SW 1271 (cell line): ENCODE data around the gene PSMD13.

ENCODE experiments used
- DNase-seq, 2 experiments: peaks; one replicate each; lab custom pipeline; 2025; lab: John Stamatoyannopoulos, UW

The PSMD13 gene

DNA sequence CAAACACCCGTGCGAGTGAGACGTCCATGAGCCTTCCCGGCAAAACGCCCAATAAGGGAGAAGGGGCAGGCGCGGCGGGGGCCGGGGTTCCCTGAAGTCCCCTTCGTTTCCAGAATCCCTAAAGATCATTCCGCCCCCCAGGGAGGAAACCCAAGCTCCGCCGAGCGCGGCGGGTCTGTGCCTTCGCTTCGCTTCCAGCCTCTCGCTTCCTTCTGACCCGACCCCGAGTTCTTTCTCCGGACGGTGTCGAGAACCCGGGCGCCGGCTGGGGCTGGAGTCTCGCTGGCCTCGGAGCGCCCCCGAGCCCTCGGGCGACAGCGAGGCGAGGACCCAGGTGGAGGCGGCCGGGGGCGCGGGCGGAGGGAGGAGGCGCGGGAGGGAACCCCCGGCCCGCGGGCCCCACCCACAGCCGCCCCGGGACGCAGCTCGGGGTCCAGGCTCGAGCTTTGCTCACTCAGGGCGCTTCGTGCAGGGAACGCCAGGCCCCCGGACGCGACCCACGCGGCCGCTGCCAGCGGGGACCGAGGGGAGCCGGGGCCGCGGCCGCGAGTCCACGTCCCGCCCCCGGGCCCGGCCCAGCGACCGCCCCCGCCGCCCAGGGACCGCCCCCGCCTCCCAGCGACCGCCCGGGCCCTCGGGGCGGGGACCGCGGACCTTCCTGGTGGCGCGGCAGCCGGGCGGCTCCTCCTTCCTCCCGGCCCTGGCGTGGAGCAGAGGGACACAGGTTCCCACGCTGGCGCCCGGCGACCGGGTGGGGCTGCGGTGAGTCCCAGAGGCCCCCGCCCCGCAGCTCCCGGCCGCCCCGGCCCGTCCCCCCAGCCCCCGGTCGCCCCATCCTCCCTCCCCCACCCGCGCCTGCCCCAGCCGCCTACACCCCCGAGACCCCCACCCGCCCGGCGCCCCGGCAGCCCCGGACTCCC is 52.0 kb downstream of the PSMD13 start, which contains the start of gene PGGHG:
Gene PGGHG, plus strand, starts transcription at position 649 of the 920 bp plus-strand sequence. CDS start 691 bp downstream, outside the sequence.
- DNase-seq = peak in 1 of 2 experiments; percentile 40

- no peak for DNase-seq
Measured at GRCh38 chr11:289398-289711, 52.6 kb downstream of the PSMD13 start.

DNA sequence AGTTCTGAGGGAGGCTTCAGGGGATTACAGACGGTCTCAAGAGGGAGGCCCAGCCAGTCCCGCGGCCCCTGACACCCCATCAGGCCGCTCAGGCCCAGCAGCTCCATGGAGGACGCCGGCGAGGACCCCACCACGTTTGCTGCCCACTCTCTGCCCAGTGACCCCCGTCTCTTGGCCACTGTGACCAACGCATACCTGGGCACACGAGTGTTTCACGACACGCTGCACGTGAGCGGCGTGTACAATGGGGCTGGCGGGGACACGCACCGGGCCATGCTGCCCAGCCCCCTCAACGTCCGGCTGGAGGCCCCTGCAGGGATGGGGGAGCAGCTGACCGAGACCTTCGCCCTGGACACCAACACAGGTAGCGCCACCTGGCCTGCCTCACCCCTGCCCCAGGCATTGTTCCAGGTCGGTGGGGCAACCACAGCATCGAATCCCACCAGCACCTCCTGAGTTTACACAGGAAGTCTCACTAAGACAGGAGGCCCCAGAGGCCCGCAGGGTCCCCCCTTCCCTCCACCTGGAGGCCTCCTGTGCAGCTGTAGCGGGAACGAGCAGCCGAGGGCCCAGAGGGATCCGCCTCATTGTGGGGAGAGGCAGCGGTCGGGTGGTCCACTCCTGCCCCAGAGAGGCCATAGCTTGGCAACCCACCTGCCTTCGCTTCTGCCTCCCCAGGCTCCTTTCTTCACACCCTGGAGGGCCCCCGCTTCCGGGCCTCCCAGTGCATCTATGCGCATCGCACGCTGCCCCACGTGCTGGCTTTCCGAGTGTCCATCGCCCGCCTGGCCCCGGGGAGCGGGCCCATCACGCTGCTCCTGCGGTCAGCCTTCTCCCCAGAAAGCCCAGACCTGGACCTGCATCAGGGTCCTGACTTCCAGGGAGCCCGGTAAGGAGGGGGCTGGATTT is 53.2 kb downstream of the PSMD13 start:
- DNase-seq = no peak

- DNase-seq = no peak
Measured at GRCh38 chr11:290621-291231, 54.0 kb downstream of the PSMD13 start.

DNA sequence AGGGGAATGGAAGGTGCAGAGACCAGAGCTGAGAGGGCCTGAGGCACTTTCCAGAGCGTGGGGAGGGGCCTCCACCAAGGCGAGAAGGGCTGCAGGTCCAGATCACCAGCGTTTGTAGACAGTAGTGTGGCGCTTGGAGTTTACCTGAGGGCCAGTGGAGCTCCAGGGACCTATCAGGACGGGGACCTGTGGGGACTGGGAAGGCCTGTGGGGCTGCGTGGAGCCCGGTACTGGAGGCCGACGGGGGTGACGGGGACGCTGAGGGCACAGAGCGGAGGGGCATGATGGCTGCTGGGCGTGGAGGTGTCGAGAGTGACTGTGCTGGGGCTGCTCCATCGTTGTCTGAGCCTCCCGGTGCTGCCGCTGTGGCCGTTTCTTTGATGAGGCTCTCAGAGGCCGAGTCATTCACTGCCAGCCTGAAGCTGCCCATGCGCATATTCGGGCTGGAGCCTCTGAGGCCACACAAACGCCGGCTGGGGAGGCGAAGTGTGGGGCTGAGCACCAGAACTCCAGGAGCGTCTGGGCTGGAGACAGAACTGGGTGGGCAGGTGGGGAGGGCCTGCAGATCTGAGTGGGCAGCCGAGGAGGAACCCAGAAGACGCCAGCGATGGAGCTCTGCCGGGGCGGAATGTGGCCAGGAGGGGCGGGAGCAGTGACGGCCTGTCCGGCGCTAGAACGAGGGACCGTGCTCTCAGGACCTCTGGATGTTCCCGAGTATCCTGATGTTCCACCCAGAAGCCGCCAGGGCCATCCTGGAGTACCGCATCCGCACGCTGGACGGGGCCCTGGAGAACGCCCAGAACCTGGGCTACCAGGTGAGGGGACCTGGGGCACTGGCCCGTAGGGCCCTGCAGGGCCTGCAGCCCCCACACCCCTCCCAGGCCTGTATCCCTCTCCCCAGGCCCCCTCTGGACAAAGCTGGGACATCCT is 54.8 kb downstream of the PSMD13 start:
- no peak for DNase-seq

- DNase-seq = no peak
Measured at GRCh38 chr11:292211-293121, 55.7 kb downstream of the PSMD13 start.

GRCh38 chr11:293271-293851 is 56.6 kb downstream of the PSMD13 start:
- DNase-seq = no peak

GRCh38 chr11:293852-294661 is 57.3 kb downstream of the PSMD13 start:
- no peak for DNase-seq

- no peak for DNase-seq
Measured at GRCh38 chr11:294780-295179, 58.0 kb downstream of the PSMD13 start.

DNA sequence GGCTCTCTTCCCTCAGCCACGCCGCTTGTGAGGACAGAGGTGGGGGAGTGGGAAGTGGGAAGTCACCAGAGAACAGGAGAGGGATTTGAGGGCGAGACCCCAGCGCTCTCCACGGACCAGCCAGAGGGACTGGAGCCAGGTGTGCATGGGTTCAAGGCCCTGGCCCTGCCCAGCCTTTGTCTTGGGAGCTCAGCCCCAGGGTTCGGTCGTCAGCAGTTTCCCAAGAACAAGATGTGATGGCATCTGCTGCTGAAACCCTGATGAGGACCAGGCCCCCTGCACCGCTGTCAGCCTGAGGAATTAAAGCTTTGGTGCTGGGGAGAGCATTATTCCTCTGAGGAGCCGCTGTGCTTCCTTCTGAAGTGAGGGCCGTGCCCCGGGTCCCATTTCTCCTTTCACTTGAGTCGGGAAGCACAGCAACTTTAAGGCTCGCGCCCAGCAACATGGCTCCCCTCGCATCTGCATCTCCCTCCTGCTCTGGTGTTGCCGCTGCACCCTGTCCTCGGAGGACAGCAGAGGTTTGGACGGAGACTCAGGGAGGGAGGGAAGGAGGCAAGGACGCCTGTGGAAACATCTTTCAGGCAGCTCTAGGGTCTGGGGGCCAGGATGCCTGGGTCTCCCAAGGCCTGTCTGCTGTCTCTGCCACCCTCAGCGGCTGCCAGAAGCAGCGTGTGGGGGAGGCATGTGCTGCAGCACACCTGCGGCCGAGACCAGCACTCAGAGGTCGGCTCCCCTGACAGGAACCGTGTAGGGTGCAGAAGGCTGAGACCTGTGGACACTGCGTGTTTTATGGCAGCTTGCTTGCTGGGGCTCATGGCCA is 58.8 kb downstream of the PSMD13 start:
- no peak for DNase-seq

DNA sequence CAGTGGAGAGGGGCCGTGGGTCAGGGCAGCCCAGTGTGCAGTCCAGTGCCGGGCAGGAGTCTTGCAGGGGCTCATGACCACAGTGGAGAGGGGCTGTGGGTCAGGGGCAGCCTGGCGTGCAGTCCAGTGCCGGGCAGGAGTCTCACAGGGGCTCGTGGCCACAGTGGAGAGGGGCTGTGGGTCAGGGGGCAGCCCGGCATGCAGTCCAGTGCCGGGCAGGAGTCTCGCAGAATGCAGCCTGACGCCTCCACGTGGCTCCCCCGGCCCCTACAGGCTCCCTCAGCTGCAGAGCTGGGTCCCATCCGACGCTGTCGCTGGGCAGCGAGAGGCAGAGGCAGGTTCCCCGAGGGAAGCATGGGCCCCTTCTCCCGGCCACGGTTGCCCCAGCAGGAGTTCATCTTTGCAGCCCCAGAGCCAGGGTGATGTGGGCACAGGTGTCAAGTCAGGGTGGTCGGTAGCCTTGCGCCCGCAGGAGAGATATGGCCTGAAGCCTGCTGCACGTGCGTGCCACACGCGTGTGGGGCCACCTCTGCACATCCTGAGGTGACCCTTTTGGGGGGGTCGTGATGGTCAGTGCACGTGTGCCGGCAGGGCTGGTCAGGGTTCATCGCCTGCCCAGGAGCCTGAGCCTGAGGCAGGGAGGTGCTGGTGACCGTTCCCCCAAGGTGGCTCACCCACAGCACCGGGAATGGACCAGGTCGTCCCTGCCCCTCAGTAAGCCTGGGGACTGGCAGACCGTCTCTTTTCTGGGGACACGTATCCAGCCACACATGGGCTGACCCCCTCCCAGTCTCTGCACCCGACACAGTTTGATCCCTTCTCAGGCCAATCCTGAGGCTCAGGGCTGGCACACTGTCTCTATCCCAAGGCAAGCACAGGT is 59.6 kb downstream of the PSMD13 start:
- no peak for DNase-seq

GRCh38 chr11:297051-297585 is 60.3 kb downstream of the PSMD13 start:
- DNase-seq = no peak

DNA sequence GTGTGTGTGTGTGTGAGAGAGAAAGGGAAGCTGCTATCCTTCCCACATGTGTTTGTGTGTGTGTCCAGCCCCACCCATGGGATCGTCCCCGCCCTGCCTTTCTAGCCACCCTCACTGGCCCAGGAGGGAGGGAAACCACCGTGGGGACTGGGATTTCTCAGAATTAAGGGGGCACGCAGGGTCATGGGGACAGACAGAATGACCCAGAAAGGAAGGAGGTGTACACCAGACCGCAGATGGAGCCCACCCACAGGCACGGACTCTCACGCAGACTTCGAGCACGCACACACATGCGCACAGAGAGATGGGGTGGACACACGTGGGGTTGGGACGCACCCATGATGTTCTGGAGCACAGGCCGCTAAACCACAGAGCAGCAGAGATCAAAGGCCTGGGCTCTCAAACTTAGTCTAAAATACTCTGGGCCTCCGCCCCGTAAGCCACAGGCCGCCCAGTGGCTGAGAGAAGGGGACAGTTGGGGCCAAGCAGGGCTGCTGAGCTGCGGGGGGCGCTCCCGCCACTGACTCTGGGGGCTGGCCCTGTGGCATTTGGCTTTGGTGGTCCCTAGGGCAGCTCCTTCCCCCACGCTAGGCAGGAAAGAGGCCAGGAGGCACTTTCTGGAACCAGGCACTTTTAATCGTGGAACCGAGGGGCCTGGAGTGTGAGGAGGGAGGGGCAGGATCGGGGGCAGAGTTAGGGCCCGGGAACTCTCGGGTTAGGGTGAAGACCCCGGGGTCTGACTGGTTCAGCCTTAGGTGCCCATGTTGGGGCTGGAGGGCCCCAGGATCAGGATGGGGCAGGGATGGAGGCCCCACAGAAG is 61.0 kb downstream of the PSMD13 start:
- DNase-seq = no peak

- no peak for DNase-seq
Measured at GRCh38 chr11:298406-299065, 61.8 kb downstream of the PSMD13 start.
